T-cell (primary cell): ENCODE measurements around the gene PRR23E. TPM values are rescaled to one million over a fixed set of nuclear protein-coding genes. Genes with fewer than 3 reads are reported as not detected.

Source experiments
- ATAC-seq, 4 experiments: fragments of 200-7000 bp in 3 of 4; fragments of 150-1000 bp in 1 of 4; cut with Tn5 transposase; replicated peaks in 1 of 4; 1 replicate in 3 of 4; 2 replicates in 1 of 4; pipeline ENCODE4 v1.10.0; 2021; ENCODE audit warnings: moderate library complexity in 3 of 4, mild to moderate bottlenecking in 2 of 4, moderate number of reproducible peaks in 1 of 4
- CTCF ChIA-PET, 2 donors: fragments of 300-600 bp; sonication (Branson Sonifier 250); formaldehyde crosslinking; loops; one replicate each; lab custom pipeline; 2022; ENCODE audit warnings: antibody characterized with exemption in 2 of 2; lab: Charles Lee
- POLR2A ChIA-PET, 2 donors: fragments of 300-600 bp; sonication (Branson Sonifier 250); formaldehyde crosslinking; loops; one replicate each; lab custom pipeline; 2022; ENCODE audit warnings: antibody characterized with exemption in 2 of 2; lab: Charles Lee
- DNase-seq, 35 experiments: peaks; one replicate each; pipeline versions ENCODE4 v3.0.0 to v3.0.0-alpha.2; 2013 to 2023
- H3K27ac ChIP-seq: one replicate; pipeline ENCODE4 v1.5.1; 2013; ENCODE audit warnings: low read length
- H3K27me3 ChIP-seq, 2 experiments: replicated peaks in 1 of 2; 1 replicate in 1 of 2; 2 replicates in 1 of 2; pipeline versions ENCODE4 v1.6.1 to v1.7.0; 2013; ENCODE audit warnings: low read length in 1 of 2, mixed read lengths in 1 of 2; ENCODE audit not compliant: control insufficient read depth in 2 of 2, insufficient read depth in 2 of 2; ENCODE audit errors: extremely low read depth in 1 of 2
- H3K36me3 ChIP-seq, 2 donors: 1 replicate in 1 of 2; 2 replicates in 1 of 2; pipeline versions ENCODE4 v1.6.1 to v1.7.0; 2013; ENCODE audit warnings: low read length in 1 of 2; ENCODE audit not compliant: control insufficient read depth in 2 of 2, insufficient read depth in 1 of 2; ENCODE audit errors: extremely low read depth in 1 of 2
- H3K4me1 ChIP-seq, 2 experiments: 1 replicate in 1 of 2; 2 replicates in 1 of 2; pipeline versions ENCODE4 v1.6.1 to v1.7.0; 2013; ENCODE audit warnings: low read length in 2 of 2, mixed read lengths in 1 of 2; ENCODE audit not compliant: insufficient read depth in 2 of 2, control insufficient read depth in 1 of 2; ENCODE audit errors: extremely low read depth in 1 of 2
- H3K4me3 ChIP-seq, 2 donors: 1 replicate in 1 of 2; 2 replicates in 1 of 2; pipeline versions ENCODE4 v1.5.1 to v1.7.0; 2013; ENCODE audit warnings: mild to moderate bottlenecking in 2 of 2, low read length in 1 of 2, moderate library complexity in 1 of 2; ENCODE audit not compliant: control insufficient read depth in 1 of 2; ENCODE audit errors: extremely low read depth in 1 of 2
- H3K9me3 ChIP-seq: 2 replicates; pipeline ENCODE4 v1.7.0; 2013
- H3K27ac Mint-ChIP-seq, 2 donors: one replicate each; pipeline ENCODE4 v1.8.0; 2020 to 2021; ENCODE audit warnings: mild to moderate bottlenecking in 2 of 2, mixed read lengths in 2 of 2
- H3K27me3 Mint-ChIP-seq, 2 donors: one replicate each; pipeline ENCODE4 v1.8.0; 2021 to 2022; ENCODE audit warnings: mixed read lengths in 2 of 2
- H3K36me3 Mint-ChIP-seq: one replicate; pipeline ENCODE4 v1.8.0; 2021; ENCODE audit warnings: mixed read lengths
- H3K4me1 Mint-ChIP-seq, 3 donors: one replicate each; pipeline ENCODE4 v1.8.0; 2020 to 2022; ENCODE audit warnings: mixed read lengths in 3 of 3, mild to moderate bottlenecking in 1 of 3
- H3K4me3 Mint-ChIP-seq, 3 donors: one replicate each; pipeline ENCODE4 v1.8.0; 2020 to 2022; ENCODE audit warnings: mild to moderate bottlenecking in 3 of 3, mixed read lengths in 3 of 3, moderate library complexity in 3 of 3
- H3K9me3 Mint-ChIP-seq, 3 donors: one replicate each; pipeline ENCODE4 v1.8.0; 2020 to 2022; ENCODE audit warnings: mixed read lengths in 3 of 3
- whole genome bisulfite sequencing: methylation state at CpG from one replicate; pipeline ENCODE4 v1.1.5; 2013; ENCODE audit warnings: missing lambda C conversion rate; ENCODE audit not compliant: insufficient coverage; 5-methylcytosine and 5-hydroxymethylcytosine counted together
- total RNA-seq, 35 experiments: library from RNA in 6 of 35; stranded (reverse) in 6 of 35; fragments of 120-200 nt in 1 of 35; gene quantifications; one replicate each; pipeline versions ENCODE4 v1.2.1 to v1.2.4 and lab custom pipeline; 2013 to 2026

PRR23E gene
- total RNA-seq, 5 donors from 2014 or later (not counting 1 experiment from before 2014, with no cell fraction given): not detected

GRCh38 chr3:127157171-127157828 is 35.6 kb upstream of the PRR23E start:
- Histone ChIP-seq H3K36me3 (no peaks in the 10 kb centered on the region), H3K27ac (no peak overlapping the region), H3K9me3 (no peaks in the 10 kb centered on the region), H3K27me3 (peaks cover 0 to 42% of the 10 kb centered on the region in 2 experiments), H3K4me1 (no peaks in the 10 kb centered on the region), H3K4me3 (no peak overlapping the region)
- Mint-ChIP-seq H3K9me3 (no peaks in the 10 kb centered on the region), H3K27ac (no peak overlapping the region), H3K4me3 (no peak overlapping the region), H3K4me1 (no peaks in the 10 kb centered on the region), H3K27me3 (peaks cover 0 to 6% of the 10 kb centered on the region in 2 donors), H3K36me3 (no peaks in the 10 kb centered on the region)
- POLR2A ChIA-PET: no interaction called here
- DNase-seq (no peak), ATAC-seq (no peak)
- CTCF ChIA-PET: no interaction called here
- WGBS: 48% methylated on average over 6 of the region's 14 CpGs

GRCh38 chr3:127158614-127159229 is 34.2 kb upstream of the PRR23E start:
- Histone ChIP-seq H3K4me1 (no peaks in the 10 kb centered on the region), H3K27me3 (peaks cover 0 to 34% of the 10 kb centered on the region in 2 experiments), H3K27ac (no peak overlapping the region), H3K36me3 (no peaks in the 10 kb centered on the region), H3K9me3 (no peaks in the 10 kb centered on the region), H3K4me3 (no peak overlapping the region)
- no peak overlapping the region for H3K27ac Mint-ChIP-seq
- WGBS: 26% methylated on average over 9 of the region's 10 CpGs
- no peak overlapping the region for H3K4me3 Mint-ChIP-seq
- H3K9me3 Mint-ChIP-seq: no peaks in the 10 kb centered on the region
- ATAC-seq: no peak
- CTCF ChIA-PET: no interaction called here
- peaks cover 0 to 6% of the 10 kb centered on the region in 2 donors for H3K27me3 Mint-ChIP-seq
- H3K36me3 Mint-ChIP-seq: no peaks in the 10 kb centered on the region
- H3K4me1 Mint-ChIP-seq: no peaks in the 10 kb centered on the region
- POLR2A ChIA-PET: interaction anchor here in 1 of 2 donors (0.6 kb wide), 1 partner anchor 205 kb away, joined by 4 read pairs; no protein-coding TSS in a partner anchor
- DNase-seq: no peak

DNA sequence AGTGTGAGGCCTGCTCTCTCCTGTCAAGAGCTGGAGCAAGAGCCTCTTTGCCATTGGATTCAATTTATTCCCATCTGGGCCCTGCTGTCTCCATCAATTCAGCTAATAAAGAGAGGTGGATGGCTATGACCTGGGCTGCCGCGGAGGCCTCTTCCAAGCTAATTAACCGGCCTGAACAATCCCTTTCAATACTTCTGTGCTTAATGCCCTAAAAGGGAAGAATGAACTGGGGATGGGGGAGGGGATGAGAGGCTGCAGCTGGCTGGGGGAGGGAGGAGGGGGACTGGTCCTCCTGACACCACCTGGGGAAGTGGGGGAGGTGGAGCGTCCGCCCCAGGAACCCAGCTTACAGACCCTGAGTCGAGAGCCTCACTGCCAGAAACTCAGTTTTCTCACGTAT is 33.4 kb upstream of the PRR23E start:
- peaks cover 0 to 36% of the 10 kb centered on the region in 2 experiments for H3K27me3 ChIP-seq
- CTCF ChIA-PET: no interaction called here
- no peaks in the 10 kb centered on the region for H3K36me3 ChIP-seq
- Mint-ChIP-seq H3K4me1 (no peaks in the 10 kb centered on the region), H3K9me3 (no peaks in the 10 kb centered on the region), H3K4me3 (no peak overlapping the region), H3K27me3 (peaks cover 0 to 6% of the 10 kb centered on the region in 2 donors), H3K36me3 (no peaks in the 10 kb centered on the region), H3K27ac (no peak overlapping the region)
- H3K4me3 ChIP-seq: no peak overlapping the region
- 35% methylated on average over 2 of the region's 7 CpGs for WGBS
- no peaks in the 10 kb centered on the region for H3K9me3 ChIP-seq
- POLR2A ChIA-PET: interaction anchor here in 1 of 2 donors (0.6 kb wide), 1 partner anchor 204 kb away, joined by 4 read pairs; no protein-coding TSS in a partner anchor
- no peak for DNase-seq
- no peaks in the 10 kb centered on the region for H3K4me1 ChIP-seq
- H3K27ac ChIP-seq: no peak overlapping the region
- no peak for ATAC-seq

- WGBS: 100% methylated on average over 2 of the region's 2 CpGs
- no peaks in the 10 kb centered on the region for H3K36me3 ChIP-seq
- no peak for DNase-seq
- H3K4me1 Mint-ChIP-seq: no peaks in the 10 kb centered on the region
- H3K4me1 ChIP-seq: no peaks in the 10 kb centered on the region
- no peak overlapping the region for H3K27ac Mint-ChIP-seq
- no peaks in the 10 kb centered on the region for H3K9me3 ChIP-seq
- no peaks in the 10 kb centered on the region for H3K9me3 Mint-ChIP-seq
- peaks cover 3 to 6% of the 10 kb centered on the region in 2 donors for H3K27me3 Mint-ChIP-seq
- H3K4me3 ChIP-seq: no peak overlapping the region
- peaks cover 0 to 36% of the 10 kb centered on the region in 2 experiments for H3K27me3 ChIP-seq
- CTCF ChIA-PET: interaction anchor here in 1 of 2 donors (0.6 kb wide), 1 partner anchor 1264 kb away, joined by 4 read pairs; no protein-coding TSS in a partner anchor
- H3K4me3 Mint-ChIP-seq: no peak overlapping the region
- POLR2A ChIA-PET: no interaction called here
- H3K36me3 Mint-ChIP-seq: no peaks in the 10 kb centered on the region
- H3K27ac ChIP-seq: no peak overlapping the region
- no peak for ATAC-seq
Observed at GRCh38 chr3:127161236-127161635, 31.7 kb upstream of the PRR23E start.

DNA sequence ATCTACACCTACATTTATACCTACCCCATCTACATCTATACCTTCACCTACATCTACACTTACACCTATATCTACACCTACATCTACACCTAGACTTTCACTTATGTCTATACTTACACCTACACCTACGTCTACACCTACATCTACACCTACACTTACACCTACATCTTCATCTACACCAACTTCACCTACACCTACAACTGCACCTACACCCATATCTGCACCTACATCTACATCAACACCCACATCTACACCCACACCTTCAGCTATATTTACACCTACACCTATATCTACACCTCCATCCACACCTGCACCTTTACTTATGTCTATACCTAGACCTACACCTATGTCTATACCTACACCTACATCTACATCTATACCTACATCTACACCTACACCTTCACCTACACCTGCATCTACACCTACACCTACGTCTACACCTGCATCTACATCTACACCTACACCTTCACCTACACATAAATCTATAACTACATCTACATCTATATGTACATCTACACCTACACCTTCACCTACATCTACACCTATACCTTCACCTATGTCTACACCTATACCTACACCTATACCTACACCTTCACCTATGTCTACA is 30.9 kb upstream of the PRR23E start:
- H3K36me3 ChIP-seq: no peaks in the 10 kb centered on the region
- Mint-ChIP-seq H3K9me3 (no peaks in the 10 kb centered on the region), H3K27me3 (peaks cover 3 to 6% of the 10 kb centered on the region in 2 donors), H3K4me3 (no peak overlapping the region), H3K4me1 (no peaks in the 10 kb centered on the region), H3K36me3 (no peaks in the 10 kb centered on the region), H3K27ac (no peak overlapping the region)
- H3K9me3 ChIP-seq: no peaks in the 10 kb centered on the region
- DNase-seq: no peak
- H3K27ac ChIP-seq: no peak overlapping the region
- no peak for ATAC-seq
- POLR2A ChIA-PET: no interaction called here
- no peaks in the 10 kb centered on the region for H3K4me1 ChIP-seq
- no peak overlapping the region for H3K4me3 ChIP-seq
- H3K27me3 ChIP-seq: peaks cover 0 to 40% of the 10 kb centered on the region in 2 experiments
- CTCF ChIA-PET: no interaction called here
- WGBS: 69% methylated on average over 2 of the region's 2 CpGs

- no peaks in the 10 kb centered on the region for H3K36me3 Mint-ChIP-seq
Observed at GRCh38 chr3:127162947-127163645, 29.8 kb upstream of the PRR23E start.

More at GRCh38 chr3:127162947-127163645, 29.8 kb upstream of the PRR23E start:
- Histone ChIP-seq H3K27ac (no peak overlapping the region), H3K9me3 (no peaks in the 10 kb centered on the region), H3K36me3 (no peaks in the 10 kb centered on the region), H3K4me1 (no peaks in the 10 kb centered on the region), H3K4me3 (no peak overlapping the region), H3K27me3 (peaks cover 0 to 39% of the 10 kb centered on the region in 2 experiments)
- Mint-ChIP-seq H3K4me1 (no peaks in the 10 kb centered on the region), H3K27me3 (peaks cover 3 to 4% of the 10 kb centered on the region in 2 donors), H3K4me3 (no peak overlapping the region), H3K9me3 (no peaks in the 10 kb centered on the region), H3K27ac (no peak overlapping the region)
- ATAC-seq (no peak), DNase-seq (peak in 1 of 35 experiments; percentile 0)
- 50% methylated on average over 13 of the region's 15 CpGs for WGBS
- POLR2A ChIA-PET: no interaction called here
- CTCF ChIA-PET: no interaction called here
